GM20000 (cell line): ENCODE data around the gene BHLHE23.

ENCODE experiments used
- DNase-seq: peaks from one replicate; pipeline ENCODE4 v3.0.0; 2012; ENCODE audit warnings: low spot score
- TF ChIP-seq, protein P1 (sequence below): IDR thresholded peaks from 2 replicates; pipeline ENCODE4 v1.5.1; 2012; ENCODE audit warnings: mild to moderate bottlenecking, control low read depth; ENCODE audit errors: extremely low read depth, missing control alignments

The BHLHE23 gene

GRCh38 chr20:62997417-62998035 lies 9.2 kb downstream of the BHLHE23 start:
- no peak for DNase-seq
- TF ChIP-seq, protein P1, sequence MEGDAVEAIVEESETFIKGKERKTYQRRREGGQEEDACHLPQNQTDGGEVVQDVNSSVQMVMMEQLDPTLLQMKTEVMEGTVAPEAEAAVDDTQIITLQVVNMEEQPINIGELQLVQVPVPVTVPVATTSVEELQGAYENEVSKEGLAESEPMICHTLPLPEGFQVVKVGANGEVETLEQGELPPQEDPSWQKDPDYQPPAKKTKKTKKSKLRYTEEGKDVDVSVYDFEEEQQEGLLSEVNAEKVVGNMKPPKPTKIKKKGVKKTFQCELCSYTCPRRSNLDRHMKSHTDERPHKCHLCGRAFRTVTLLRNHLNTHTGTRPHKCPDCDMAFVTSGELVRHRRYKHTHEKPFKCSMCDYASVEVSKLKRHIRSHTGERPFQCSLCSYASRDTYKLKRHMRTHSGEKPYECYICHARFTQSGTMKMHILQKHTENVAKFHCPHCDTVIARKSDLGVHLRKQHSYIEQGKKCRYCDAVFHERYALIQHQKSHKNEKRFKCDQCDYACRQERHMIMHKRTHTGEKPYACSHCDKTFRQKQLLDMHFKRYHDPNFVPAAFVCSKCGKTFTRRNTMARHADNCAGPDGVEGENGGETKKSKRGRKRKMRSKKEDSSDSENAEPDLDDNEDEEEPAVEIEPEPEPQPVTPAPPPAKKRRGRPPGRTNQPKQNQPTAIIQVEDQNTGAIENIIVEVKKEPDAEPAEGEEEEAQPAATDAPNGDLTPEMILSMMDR = no peak

- TF ChIP-seq, protein P1 = no peak
- no peak for DNase-seq
Observed at GRCh38 chr20:62996596-62996982, 10.2 kb downstream of the BHLHE23 start.

- DNase-seq = no peak
- TF ChIP-seq, protein P1 = no peak
Observed at GRCh38 chr20:62995898-62996595, 10.7 kb downstream of the BHLHE23 start.

GRCh38 chr20:62995481-62995880 lies 11.3 kb downstream of the BHLHE23 start:
- TF ChIP-seq, protein P1 = no peak
- DNase-seq = no peak

- DNase-seq = no peak
- TF ChIP-seq, protein P1 = no peak
Observed at GRCh38 chr20:62994869-62995281, 11.9 kb downstream of the BHLHE23 start.

GRCh38 chr20:62993856-62994494 lies 12.8 kb downstream of the BHLHE23 start:
- TF ChIP-seq, protein P1 = no peak
- DNase-seq = no peak

- TF ChIP-seq, protein P1 = no peak
- no peak for DNase-seq
Observed at GRCh38 chr20:62991863-62992262, 14.9 kb downstream of the BHLHE23 start.
